Natural killer cell (primary cell): ENCODE measurements around the gene MUC4. TPM values are rescaled to one million over a fixed set of nuclear protein-coding genes. Genes with fewer than 3 reads are reported as not detected.
"Not testable (repeated sequence)": the region's sequence is repeated elsewhere in the genome, so short reads cannot be mapped to it uniquely, and the experiment has no call there.

Source experiments
- ATAC-seq, 3 donors: fragments of 150-1000 bp in 2 of 3; fragments of 200-7000 bp in 1 of 3; cut with Tn5 transposase; 1 replicate in 1 of 3; 2 replicates in 2 of 3; pipeline ENCODE4 v1.10.0; 2021; ENCODE audit warnings: mild to moderate bottlenecking in 2 of 3, moderate library complexity in 2 of 3
- DNase-seq, 2 donors: peaks; one replicate each; pipeline versions ENCODE4 v3.0.0 to v3.0.0-alpha.2; 2013 to 2021; ENCODE audit warnings: mixed read lengths in 1 of 2
- H3K27ac ChIP-seq: one replicate; pipeline ENCODE4 v1.5.1; 2013; ENCODE audit warnings: mild to moderate bottlenecking, low read length
- H3K27me3 ChIP-seq: one replicate; pipeline ENCODE4 v1.6.1; 2013; ENCODE audit warnings: low read length; ENCODE audit not compliant: control insufficient read depth, insufficient read depth
- H3K36me3 ChIP-seq: one replicate; pipeline ENCODE4 v1.6.1; 2013; ENCODE audit warnings: low read length; ENCODE audit not compliant: control insufficient read depth, insufficient read depth
- H3K4me1 ChIP-seq: one replicate; pipeline ENCODE4 v1.6.1; 2013; ENCODE audit warnings: low read length; ENCODE audit not compliant: control insufficient read depth, insufficient read depth
- H3K4me3 ChIP-seq: one replicate; pipeline ENCODE4 v1.5.1; 2013; ENCODE audit warnings: low read length
- H3K9me3 ChIP-seq: one replicate; pipeline ENCODE4 v1.6.1; 2013; ENCODE audit warnings: low read length; ENCODE audit not compliant: control insufficient read depth, insufficient read depth
- H3K27ac Mint-ChIP-seq, 2 donors: one replicate each; pipeline ENCODE4 v1.8.0; 2022; ENCODE audit warnings: mild to moderate bottlenecking in 2 of 2, mixed read lengths in 2 of 2, moderate library complexity in 1 of 2
- H3K27me3 Mint-ChIP-seq, 2 donors: one replicate each; pipeline ENCODE4 v1.8.0; 2022; ENCODE audit warnings: low read depth in 2 of 2, mixed read lengths in 2 of 2
- H3K36me3 Mint-ChIP-seq: one replicate; pipeline ENCODE4 v1.8.0; 2022; ENCODE audit warnings: mixed read lengths
- H3K4me1 Mint-ChIP-seq, 2 donors: one replicate each; pipeline ENCODE4 v1.8.0; 2022; ENCODE audit warnings: mixed read lengths in 2 of 2
- H3K4me3 Mint-ChIP-seq: one replicate; pipeline ENCODE4 v1.8.0; 2022; ENCODE audit warnings: mild to moderate bottlenecking, moderate library complexity, mixed read lengths
- H3K9me3 Mint-ChIP-seq, 2 donors: one replicate each; pipeline ENCODE4 v1.8.0; 2022; ENCODE audit warnings: mixed read lengths in 2 of 2
- WGBS: methylation state at CpG from one replicate; pipeline ENCODE4 v1.1.7; 2013; ENCODE audit warnings: missing lambda C conversion rate; ENCODE audit not compliant: insufficient coverage; 5-methylcytosine and 5-hydroxymethylcytosine counted together
- intact Hi-C: fragments of 100-400 bp; cut with micrococcal nuclease; formaldehyde crosslinking; loops from one replicate; pipeline ENCODE4 v1.14.2; 2022
- total RNA-seq, 4 donors: library from RNA; stranded (reverse); fragments of 120-200 nt in 1 of 4; gene quantifications; one replicate each; pipeline versions ENCODE4 v1.2.3 to v1.2.4, GENCODE V29; 2013 to 2022
- TF ChIP-seq, protein P1 (sequence below): fragments of 200-600 bp; IDR thresholded peaks from one replicate; pipeline ENCODE4 v1.8.0; 2022; ENCODE audit warnings: antibody characterized with exemption

Gene MUC4
- total RNA-seq, 3 donors from 2014 or later (not counting 1 experiment from before 2014, with no cell fraction given), result 0.05 to 1.7 (median 0.38) TPM

DNA sequence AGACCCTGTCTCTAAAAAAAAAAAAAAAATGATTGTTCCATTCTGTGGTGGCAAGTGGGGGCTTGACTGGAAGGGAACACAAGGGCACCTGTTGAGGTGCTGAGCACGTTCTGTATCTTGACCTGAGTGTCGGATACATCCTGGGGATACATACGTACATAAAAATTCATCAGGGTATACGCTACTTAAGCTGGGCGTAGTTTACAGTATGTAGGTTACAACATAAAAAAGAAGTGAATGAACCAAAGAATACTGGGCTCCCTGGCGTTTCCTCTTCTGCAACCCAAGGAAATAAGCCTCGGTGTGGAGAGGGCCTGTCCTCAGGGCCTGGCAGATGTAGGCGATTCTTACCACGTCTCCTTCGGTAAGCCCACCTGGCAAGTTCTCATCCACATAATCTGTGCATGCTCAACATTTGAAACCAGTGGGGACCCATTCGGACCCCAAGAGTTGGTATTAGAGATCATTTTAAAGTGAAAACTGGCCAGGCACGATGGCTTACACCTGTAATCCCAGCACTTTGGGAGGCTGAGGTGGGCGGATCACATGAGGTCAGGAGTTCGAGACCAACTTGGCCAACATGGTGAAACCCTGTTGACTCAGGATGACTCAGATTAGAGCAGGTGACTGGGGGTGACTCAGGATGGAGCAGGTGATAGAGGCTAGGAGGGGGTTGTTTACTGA is 96.0 kb downstream of the MUC4 start:
- Histone ChIP-seq H3K27ac (no peak overlapping the region), H3K36me3 (peaks cover 18% of the 10 kb centered on the region), H3K4me1 (no peaks in the 10 kb centered on the region), H3K4me3 (no peak overlapping the region), H3K27me3 (no peaks in the 10 kb centered on the region), H3K9me3 (no peaks in the 10 kb centered on the region)
- Mint-ChIP-seq H3K4me1 (no peaks in the 10 kb centered on the region), H3K36me3 (peaks cover 10% of the 10 kb centered on the region), H3K27me3 (no peaks in the 10 kb centered on the region), H3K4me3 (no peak overlapping the region), H3K27ac (no peak overlapping the region), H3K9me3 (no peaks in the 10 kb centered on the region)
- intact Hi-C loops, result no loop called here
- no peak for ATAC-seq
- WGBS, result 85% methylated on average over 14 of the region's 14 CpGs
- TF ChIP-seq, protein P1, sequence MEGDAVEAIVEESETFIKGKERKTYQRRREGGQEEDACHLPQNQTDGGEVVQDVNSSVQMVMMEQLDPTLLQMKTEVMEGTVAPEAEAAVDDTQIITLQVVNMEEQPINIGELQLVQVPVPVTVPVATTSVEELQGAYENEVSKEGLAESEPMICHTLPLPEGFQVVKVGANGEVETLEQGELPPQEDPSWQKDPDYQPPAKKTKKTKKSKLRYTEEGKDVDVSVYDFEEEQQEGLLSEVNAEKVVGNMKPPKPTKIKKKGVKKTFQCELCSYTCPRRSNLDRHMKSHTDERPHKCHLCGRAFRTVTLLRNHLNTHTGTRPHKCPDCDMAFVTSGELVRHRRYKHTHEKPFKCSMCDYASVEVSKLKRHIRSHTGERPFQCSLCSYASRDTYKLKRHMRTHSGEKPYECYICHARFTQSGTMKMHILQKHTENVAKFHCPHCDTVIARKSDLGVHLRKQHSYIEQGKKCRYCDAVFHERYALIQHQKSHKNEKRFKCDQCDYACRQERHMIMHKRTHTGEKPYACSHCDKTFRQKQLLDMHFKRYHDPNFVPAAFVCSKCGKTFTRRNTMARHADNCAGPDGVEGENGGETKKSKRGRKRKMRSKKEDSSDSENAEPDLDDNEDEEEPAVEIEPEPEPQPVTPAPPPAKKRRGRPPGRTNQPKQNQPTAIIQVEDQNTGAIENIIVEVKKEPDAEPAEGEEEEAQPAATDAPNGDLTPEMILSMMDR, result no peak
- DNase-seq, result no peak

- H3K9me3 ChIP-seq, result no peaks in the 10 kb centered on the region
- 68% methylated on average over 4 of the region's 4 CpGs for WGBS
- peaks cover 18% of the 10 kb centered on the region for H3K36me3 ChIP-seq
- no peak overlapping the region for H3K4me3 Mint-ChIP-seq
- no peaks in the 10 kb centered on the region for H3K4me1 ChIP-seq
- no peaks in the 10 kb centered on the region for H3K27me3 ChIP-seq
- TF ChIP-seq, protein P1, result no peak
- ATAC-seq (no peak), DNase-seq (no peak)
- no peaks in the 10 kb centered on the region for H3K9me3 Mint-ChIP-seq
- H3K36me3 Mint-ChIP-seq, result peaks cover 10% of the 10 kb centered on the region
- H3K27ac ChIP-seq, result no peak overlapping the region
- no peaks in the 10 kb centered on the region for H3K27me3 Mint-ChIP-seq
- intact Hi-C loops, result no loop called here
- peaks cover 0 to under 1% of the 10 kb centered on the region in 2 donors for H3K4me1 Mint-ChIP-seq
- H3K4me3 ChIP-seq, result no peak overlapping the region
- no peak overlapping the region for H3K27ac Mint-ChIP-seq
Measured at GRCh38 chr3:195715134-195715533, 96.6 kb downstream of the MUC4 start.

GRCh38 chr3:195714380-195715011 is 97.2 kb downstream of the MUC4 start:
- Mint-ChIP-seq H3K4me1 (peaks cover 0 to 5% of the 10 kb centered on the region in 2 donors), H3K9me3 (no peaks in the 10 kb centered on the region), H3K36me3 (peaks cover 10% of the 10 kb centered on the region), H3K27ac (no peak overlapping the region), H3K4me3 (no peak overlapping the region), H3K27me3 (no peaks in the 10 kb centered on the region)
- 93% methylated on average over 6 of the region's 6 CpGs for WGBS
- Histone ChIP-seq H3K36me3 (peaks cover 20% of the 10 kb centered on the region), H3K27ac (no peak overlapping the region), H3K9me3 (no peaks in the 10 kb centered on the region), H3K4me3 (no peak overlapping the region), H3K27me3 (no peaks in the 10 kb centered on the region), H3K4me1 (no peaks in the 10 kb centered on the region)
- TF ChIP-seq, protein P1, result no peak
- intact Hi-C loops, result no loop called here
- no peak for DNase-seq
- ATAC-seq, result no peak

DNA sequence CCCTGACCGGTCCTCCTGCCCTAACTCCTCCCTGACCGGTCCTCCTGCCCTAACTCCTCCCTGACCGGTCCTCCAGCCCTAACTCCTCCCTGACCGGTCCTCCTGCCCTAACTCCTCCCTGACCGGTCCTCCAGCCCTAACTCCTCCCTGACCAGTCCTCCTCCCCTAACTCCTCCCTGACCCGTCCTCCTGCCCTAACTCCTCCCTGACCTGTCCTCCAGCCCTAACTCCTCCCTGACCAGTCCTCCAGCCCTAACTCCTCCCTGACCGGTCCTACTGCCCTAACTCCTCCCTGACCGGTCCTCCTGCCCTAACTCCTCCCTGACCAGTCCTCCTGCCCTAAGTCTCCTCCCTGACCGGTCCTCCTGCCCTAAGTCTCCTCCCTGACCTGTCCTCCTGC is 98.6 kb downstream of the MUC4 start:
- H3K27me3 Mint-ChIP-seq, H3K4me3 ChIP-seq, DNase-seq, H3K27ac Mint-ChIP-seq, H3K27me3 ChIP-seq, H3K4me1 ChIP-seq, H3K9me3 ChIP-seq, H3K4me3 Mint-ChIP-seq, intact Hi-C loops, H3K4me1 Mint-ChIP-seq, H3K9me3 Mint-ChIP-seq, ATAC-seq, H3K27ac ChIP-seq: not testable (repeated sequence)
- 26% methylated on average over 6 of the region's 9 CpGs for WGBS
- peaks cover 17% of the 10 kb centered on the region for H3K36me3 Mint-ChIP-seq
- peaks cover 29% of the 10 kb centered on the region for H3K36me3 ChIP-seq

GRCh38 chr3:195712535-195712910 is 99.2 kb downstream of the MUC4 start:
- intact Hi-C loops, H3K27ac Mint-ChIP-seq, H3K9me3 ChIP-seq, DNase-seq, H3K27ac ChIP-seq, H3K4me3 Mint-ChIP-seq, H3K4me1 Mint-ChIP-seq, H3K4me1 ChIP-seq, H3K9me3 Mint-ChIP-seq, H3K27me3 Mint-ChIP-seq, H3K27me3 ChIP-seq, ATAC-seq, H3K4me3 ChIP-seq: not testable (repeated sequence)
- WGBS, result 67% methylated on average over 8 of the region's 8 CpGs
- peaks cover 29% of the 10 kb centered on the region for H3K36me3 ChIP-seq
- peaks cover 17% of the 10 kb centered on the region for H3K36me3 Mint-ChIP-seq
